Measurements from ENCODE around the gene ZNF414. TPM values are rescaled to one million over a fixed set of nuclear protein-coding genes. Genes with fewer than 3 reads are reported as not detected.

The ZNF414 gene
- polyA plus RNA-seq, 1 donor from 2014 or later: 3.4 TPM

DNA sequence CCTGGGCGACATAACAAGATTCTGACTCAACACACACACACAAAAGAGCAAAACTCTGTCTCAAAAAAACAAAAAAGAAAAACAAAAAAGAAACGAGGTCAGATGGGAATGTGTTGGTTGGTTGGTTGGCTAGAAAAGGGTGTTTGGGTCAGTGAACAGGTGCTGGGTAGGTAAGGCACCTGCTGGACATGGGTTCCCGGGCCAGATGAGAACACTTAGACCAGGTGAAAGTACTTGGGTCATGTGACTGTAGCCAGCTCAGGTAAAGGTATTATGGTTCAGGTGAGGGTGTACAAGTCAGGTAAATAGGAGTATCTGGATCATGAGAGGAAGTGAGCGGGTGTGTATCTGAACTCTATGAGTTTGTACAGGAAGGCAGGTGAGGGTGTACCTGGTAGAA, 14.5 kb upstream of the ZNF414 start:
- no peak overlapping the region for H2AFZ ChIP-seq (ENCODE audit: low read depth, low read length)
- TF ChIP-seq, protein P1, sequence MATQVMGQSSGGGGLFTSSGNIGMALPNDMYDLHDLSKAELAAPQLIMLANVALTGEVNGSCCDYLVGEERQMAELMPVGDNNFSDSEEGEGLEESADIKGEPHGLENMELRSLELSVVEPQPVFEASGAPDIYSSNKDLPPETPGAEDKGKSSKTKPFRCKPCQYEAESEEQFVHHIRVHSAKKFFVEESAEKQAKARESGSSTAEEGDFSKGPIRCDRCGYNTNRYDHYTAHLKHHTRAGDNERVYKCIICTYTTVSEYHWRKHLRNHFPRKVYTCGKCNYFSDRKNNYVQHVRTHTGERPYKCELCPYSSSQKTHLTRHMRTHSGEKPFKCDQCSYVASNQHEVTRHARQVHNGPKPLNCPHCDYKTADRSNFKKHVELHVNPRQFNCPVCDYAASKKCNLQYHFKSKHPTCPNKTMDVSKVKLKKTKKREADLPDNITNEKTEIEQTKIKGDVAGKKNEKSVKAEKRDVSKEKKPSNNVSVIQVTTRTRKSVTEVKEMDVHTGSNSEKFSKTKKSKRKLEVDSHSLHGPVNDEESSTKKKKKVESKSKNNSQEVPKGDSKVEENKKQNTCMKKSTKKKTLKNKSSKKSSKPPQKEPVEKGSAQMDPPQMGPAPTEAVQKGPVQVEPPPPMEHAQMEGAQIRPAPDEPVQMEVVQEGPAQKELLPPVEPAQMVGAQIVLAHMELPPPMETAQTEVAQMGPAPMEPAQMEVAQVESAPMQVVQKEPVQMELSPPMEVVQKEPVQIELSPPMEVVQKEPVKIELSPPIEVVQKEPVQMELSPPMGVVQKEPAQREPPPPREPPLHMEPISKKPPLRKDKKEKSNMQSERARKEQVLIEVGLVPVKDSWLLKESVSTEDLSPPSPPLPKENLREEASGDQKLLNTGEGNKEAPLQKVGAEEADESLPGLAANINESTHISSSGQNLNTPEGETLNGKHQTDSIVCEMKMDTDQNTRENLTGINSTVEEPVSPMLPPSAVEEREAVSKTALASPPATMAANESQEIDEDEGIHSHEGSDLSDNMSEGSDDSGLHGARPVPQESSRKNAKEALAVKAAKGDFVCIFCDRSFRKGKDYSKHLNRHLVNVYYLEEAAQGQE (IDR thresholded peaks at IDR 0.05; ENCODE audit: borderline replicate concordance): no peak
- TF ChIP-seq TAF1 (IDR thresholded peaks at IDR 0.05; ENCODE audit: low read depth): no peak
- no peak for TF ChIP-seq POLR2AphosphoS5 (IDR thresholded peaks at IDR 0.05)
- no peak for TF ChIP-seq EZH2 (IDR thresholded peaks at IDR 0.05; ENCODE audit: borderline replicate concordance, insufficient read depth, low read length, poor library complexity, severe bottlenecking)
- TF ChIP-seq RAD21 (conservative IDR thresholded peaks at IDR 0.05): no peak
- no peaks in the 10 kb centered on the region for H4K20me1 ChIP-seq (ENCODE audit: insufficient read depth)
- no peaks in the 10 kb centered on the region for H3K9me2 ChIP-seq (ENCODE audit: insufficient read depth, low read length)
- H3K27ac ChIP-seq (ENCODE audit: low read length): no peak overlapping the region
- no peak overlapping the region for H3K4me2 ChIP-seq (ENCODE audit: low read length)
- no peaks in the 10 kb centered on the region for H3F3A ChIP-seq (ENCODE audit: insufficient read depth, low read length, poor library complexity, severe bottlenecking)
- H3K79me2 ChIP-seq (replicated peaks; ENCODE audit: insufficient read depth, low read length): no peaks in the 10 kb centered on the region
- H3K9ac ChIP-seq (ENCODE audit: low read length): no peak overlapping the region
- H3K27me3 ChIP-seq (ENCODE audit: insufficient read depth, low read depth, low read length): no peaks in the 10 kb centered on the region
- H3K36me3 ChIP-seq (ENCODE audit: insufficient read depth, low read length): no peaks in the 10 kb centered on the region
- H3K4me3 ChIP-seq (ENCODE audit: low read length): no peak overlapping the region
- no peaks in the 10 kb centered on the region for H3K9me3 ChIP-seq (ENCODE audit: low read length)

DNA sequence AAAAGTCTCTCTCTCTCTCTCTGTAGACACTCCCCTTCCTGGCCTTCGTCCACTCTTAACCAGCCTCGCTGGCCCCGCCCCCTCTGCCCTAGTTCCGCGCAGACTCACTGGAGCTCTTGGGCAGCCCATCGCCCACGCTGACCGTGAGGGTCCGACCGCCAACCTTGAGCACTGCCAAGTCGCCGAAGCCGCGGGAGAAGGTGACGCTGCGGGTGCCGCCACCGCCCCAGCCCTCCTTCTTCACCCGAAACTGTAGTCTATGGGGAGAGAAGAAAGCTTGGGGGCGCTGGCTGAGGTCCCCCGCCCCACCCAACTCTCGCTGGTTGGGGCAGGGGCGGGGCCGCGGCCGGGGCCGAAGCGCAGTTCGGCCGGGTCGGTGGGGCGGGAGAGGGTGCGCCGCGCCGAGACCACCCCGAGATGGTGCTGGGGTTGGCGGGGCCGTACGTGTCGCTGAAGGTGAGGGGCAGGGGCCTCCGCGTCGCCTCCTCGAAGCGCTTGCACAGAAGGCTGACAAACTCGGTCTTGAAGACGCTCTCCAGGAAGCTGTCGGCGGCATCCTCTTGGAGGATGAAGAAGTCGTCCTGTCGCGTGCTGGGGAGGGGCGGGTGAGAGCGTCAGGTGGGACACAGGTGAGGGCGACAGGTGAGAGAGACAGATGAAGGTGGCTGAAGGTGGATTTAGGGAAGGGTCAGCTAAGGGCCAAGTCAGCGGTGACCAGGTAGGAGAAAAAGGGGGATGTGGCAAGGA, 12.6 kb upstream of the ZNF414 start:
- Histone ChIP-seq H4K20me1 (ENCODE audit: insufficient read depth) (no peaks in the 10 kb centered on the region), H3K27ac (ENCODE audit: low read length) (peak overlapping the region; percentile 90), H3K9me2 (ENCODE audit: insufficient read depth, low read length) (no peaks in the 10 kb centered on the region), H3F3A (ENCODE audit: insufficient read depth, low read length, poor library complexity, severe bottlenecking) (no peaks in the 10 kb centered on the region), H3K4me2 (ENCODE audit: low read length) (peak overlapping the region; percentile 54), H3K9ac (ENCODE audit: low read length) (peak overlapping the region; percentile 78), H3K36me3 (ENCODE audit: insufficient read depth, low read length) (no peaks in the 10 kb centered on the region), H3K79me2 (replicated peaks; ENCODE audit: insufficient read depth, low read length) (no peaks in the 10 kb centered on the region), H3K27me3 (ENCODE audit: insufficient read depth, low read depth, low read length) (no peaks in the 10 kb centered on the region), H3K4me3 (ENCODE audit: low read length) (peak overlapping the region; percentile 98), H2AFZ (ENCODE audit: low read depth, low read length) (peak overlapping the region; percentile 81), H3K9me3 (ENCODE audit: low read length) (no peaks in the 10 kb centered on the region)
- TF ChIP-seq EZH2 (IDR thresholded peaks at IDR 0.05; ENCODE audit: borderline replicate concordance, insufficient read depth, low read length, poor library complexity, severe bottlenecking): no peak
- no peak for TF ChIP-seq RAD21 (conservative IDR thresholded peaks at IDR 0.05)
- TF ChIP-seq, protein P2, sequence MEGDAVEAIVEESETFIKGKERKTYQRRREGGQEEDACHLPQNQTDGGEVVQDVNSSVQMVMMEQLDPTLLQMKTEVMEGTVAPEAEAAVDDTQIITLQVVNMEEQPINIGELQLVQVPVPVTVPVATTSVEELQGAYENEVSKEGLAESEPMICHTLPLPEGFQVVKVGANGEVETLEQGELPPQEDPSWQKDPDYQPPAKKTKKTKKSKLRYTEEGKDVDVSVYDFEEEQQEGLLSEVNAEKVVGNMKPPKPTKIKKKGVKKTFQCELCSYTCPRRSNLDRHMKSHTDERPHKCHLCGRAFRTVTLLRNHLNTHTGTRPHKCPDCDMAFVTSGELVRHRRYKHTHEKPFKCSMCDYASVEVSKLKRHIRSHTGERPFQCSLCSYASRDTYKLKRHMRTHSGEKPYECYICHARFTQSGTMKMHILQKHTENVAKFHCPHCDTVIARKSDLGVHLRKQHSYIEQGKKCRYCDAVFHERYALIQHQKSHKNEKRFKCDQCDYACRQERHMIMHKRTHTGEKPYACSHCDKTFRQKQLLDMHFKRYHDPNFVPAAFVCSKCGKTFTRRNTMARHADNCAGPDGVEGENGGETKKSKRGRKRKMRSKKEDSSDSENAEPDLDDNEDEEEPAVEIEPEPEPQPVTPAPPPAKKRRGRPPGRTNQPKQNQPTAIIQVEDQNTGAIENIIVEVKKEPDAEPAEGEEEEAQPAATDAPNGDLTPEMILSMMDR (IDR thresholded peaks at IDR 0.05; ENCODE audit: poor library complexity, severe bottlenecking): no peak
- TF ChIP-seq TAF1 (IDR thresholded peaks at IDR 0.05; ENCODE audit: low read depth): peak; percentile 73
- no peak for TF ChIP-seq SMC3 (conservative IDR thresholded peaks at IDR 0.05; ENCODE audit: poor library complexity)
- TF ChIP-seq MXI1 (conservative IDR thresholded peaks at IDR 0.05; ENCODE audit: poor library complexity, severe bottlenecking): no peak
- TF ChIP-seq EP300 (conservative IDR thresholded peaks at IDR 0.05; ENCODE audit: poor library complexity, severe bottlenecking): no peak
- TF ChIP-seq, protein P1 (IDR thresholded peaks at IDR 0.05; ENCODE audit: borderline replicate concordance): no peak
- TF ChIP-seq POLR2AphosphoS5 (IDR thresholded peaks at IDR 0.05): peak; percentile 72
